ENCODE results near the gene P2RX1.

DNA sequence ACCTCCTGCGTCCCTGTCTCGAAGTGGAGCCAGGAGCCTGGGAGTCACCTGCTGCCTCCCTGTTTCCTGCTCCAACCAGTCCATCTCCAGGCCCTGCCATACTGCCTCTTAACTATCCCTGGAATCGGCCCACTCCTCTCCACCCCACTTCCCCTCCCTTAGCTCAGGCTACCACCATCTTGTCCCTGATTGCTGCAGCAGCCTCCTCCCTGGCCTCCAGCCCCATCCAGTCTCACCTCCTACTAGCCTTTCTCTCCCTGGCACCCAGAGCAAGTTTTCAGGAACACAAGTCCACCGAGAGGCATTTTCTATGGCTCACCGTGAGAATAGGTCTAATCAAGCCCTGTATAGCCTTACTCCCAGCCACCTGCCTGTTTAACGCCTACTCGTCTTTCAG is 22.5 kb downstream of the P2RX1 start:
- TF ChIP-seq POLR2AphosphoS5 (IDR thresholded peaks at IDR 0.05): no peak
- TF ChIP-seq, protein P1, sequence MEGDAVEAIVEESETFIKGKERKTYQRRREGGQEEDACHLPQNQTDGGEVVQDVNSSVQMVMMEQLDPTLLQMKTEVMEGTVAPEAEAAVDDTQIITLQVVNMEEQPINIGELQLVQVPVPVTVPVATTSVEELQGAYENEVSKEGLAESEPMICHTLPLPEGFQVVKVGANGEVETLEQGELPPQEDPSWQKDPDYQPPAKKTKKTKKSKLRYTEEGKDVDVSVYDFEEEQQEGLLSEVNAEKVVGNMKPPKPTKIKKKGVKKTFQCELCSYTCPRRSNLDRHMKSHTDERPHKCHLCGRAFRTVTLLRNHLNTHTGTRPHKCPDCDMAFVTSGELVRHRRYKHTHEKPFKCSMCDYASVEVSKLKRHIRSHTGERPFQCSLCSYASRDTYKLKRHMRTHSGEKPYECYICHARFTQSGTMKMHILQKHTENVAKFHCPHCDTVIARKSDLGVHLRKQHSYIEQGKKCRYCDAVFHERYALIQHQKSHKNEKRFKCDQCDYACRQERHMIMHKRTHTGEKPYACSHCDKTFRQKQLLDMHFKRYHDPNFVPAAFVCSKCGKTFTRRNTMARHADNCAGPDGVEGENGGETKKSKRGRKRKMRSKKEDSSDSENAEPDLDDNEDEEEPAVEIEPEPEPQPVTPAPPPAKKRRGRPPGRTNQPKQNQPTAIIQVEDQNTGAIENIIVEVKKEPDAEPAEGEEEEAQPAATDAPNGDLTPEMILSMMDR (IDR thresholded peaks at IDR 0.05): no peak
- no peak for TF ChIP-seq EP300 (IDR thresholded peaks at IDR 0.05)

Data from suprapubic skin (tissue), 4 donors.